DMS114 treated with DMSO at 0.1 percent for 48 hours (cell line): ENCODE results near the gene APOA1.

Experiments used
- DNase-seq: peaks from one replicate; lab custom pipeline; 2025; ENCODE audit not compliant: unreplicated experiment; lab: John Stamatoyannopoulos, UW

APOA1 gene

DNA sequence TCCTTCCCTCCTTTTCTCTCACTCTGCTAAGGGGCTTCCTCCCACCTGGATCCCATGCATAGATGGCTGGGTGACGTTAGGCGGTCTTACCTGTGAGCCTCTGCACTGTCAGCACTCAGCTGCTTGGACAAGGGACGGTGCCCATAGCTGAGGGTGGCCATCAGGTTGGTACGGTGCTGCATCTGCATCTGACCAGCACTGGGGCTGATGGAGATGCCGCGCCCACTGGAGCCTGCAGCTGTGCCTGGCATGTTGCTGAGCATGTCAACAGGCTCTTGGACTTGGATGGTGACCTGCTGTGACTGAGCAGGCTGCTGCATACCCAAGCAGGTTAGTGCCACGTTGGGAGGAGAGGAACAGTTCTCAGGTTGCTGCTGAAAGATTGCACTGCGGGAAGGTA is 21.8 kb upstream of the APOA1 start:
- DNase-seq, result no peak

DNA sequence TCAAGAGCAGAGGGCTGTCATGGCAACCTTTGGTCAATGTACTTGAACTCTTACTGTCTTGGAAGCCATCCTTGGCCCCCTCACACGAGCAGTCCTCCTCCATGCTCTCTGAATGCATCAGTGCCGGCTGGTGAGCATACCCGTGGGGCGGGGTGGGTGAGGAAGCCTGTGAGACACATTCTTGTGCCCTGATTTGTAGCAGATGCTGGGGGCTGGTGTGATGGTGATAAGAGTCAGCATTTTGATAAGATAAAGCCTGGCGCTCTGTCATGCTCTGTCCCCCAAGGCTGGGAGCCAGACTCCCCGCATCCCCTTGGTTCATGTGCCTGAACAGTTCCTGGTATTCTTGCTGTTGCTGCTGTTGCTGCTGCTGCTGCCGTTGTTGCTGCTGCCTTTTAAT is 20.5 kb upstream of the APOA1 start:
- no peak for DNase-seq

DNA sequence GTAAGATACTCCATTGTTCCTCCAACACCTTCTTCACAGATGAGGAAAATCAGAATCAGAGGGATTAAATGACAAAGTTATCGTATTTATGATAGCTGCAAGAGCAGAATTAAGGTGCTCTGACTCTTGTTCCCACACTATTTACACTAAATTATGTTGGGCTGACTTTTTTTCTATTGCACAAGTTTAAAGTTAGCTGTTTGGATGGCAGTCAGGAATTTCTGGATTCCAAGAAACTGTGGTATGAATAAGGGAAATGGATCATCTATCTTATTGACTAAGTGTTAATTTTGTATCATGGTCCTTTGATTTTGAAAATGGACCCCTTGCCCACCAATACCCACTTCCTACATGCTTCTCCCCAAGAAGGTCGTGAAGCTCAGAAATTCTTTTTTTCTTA is 19.9 kb upstream of the APOA1 start:
- no peak for DNase-seq

DNA sequence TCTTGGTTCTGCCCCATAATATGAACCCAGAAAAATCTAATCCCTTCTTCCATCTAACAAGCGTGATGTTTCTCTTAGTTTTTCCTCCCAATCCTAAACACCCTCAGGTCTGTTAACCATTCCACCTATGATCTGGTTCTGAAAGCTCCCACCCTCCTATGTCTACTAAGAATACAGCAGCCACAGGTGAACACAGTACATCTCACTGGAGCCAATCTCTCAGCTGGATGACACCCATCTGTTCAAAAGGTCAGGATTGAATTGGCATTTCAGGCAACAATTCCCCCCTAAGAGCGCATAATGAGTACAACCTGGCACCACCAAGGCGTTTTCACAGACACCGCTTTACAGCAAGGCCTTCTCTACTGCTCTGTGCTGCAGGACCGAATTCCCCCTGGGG is 19.0 kb upstream of the APOA1 start:
- DNase-seq, result no peak

DNA sequence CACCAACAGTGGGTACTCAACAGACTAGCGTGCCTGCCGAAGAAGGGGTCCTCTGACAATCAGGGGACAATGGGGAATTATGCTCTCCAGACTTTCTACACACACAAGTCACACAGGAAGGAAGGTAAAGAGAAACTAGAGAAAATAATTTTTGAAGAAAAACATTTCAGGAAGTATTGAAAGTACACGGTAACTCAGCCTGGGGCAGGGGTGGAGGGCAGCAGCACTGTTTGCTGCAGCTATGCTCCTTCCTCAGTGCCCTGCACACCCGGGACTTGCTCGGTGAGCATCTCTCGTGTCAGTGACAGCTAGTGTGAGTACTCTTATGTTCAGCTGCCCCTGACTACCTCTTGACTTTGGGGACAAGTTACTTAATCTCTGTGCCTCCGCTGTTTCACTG is 18.0 kb upstream of the APOA1 start:
- no peak for DNase-seq

DNA sequence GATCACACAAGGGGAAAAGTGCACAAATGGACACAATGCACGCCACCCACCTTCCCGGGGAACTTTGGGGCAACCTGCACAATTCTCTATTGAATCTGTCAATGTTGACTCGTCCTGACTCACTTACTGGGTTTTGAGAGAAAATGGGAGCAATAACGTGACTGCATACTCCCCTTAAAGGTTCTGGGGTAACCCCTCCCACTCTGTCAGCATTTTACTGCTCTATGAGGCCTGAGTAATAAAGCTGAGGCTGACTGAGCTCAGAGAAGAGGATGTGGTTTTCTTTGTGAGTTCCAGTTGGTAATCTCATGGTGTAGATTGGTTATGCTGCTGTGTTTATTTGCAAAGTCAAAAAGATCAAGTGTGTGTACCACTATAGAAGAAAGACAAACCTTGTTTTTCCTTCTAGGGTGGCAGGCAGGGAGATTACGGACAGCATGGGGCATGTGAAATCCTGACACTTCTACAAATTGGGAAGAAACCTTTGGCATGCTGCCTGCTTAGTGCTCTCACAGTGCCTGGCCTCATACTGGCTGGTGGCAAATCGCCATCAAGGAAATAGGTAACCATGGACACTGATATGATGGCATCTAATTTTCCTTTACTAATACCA is 16.1 kb upstream of the APOA1 start:
- DNase-seq, result no peak

DNA sequence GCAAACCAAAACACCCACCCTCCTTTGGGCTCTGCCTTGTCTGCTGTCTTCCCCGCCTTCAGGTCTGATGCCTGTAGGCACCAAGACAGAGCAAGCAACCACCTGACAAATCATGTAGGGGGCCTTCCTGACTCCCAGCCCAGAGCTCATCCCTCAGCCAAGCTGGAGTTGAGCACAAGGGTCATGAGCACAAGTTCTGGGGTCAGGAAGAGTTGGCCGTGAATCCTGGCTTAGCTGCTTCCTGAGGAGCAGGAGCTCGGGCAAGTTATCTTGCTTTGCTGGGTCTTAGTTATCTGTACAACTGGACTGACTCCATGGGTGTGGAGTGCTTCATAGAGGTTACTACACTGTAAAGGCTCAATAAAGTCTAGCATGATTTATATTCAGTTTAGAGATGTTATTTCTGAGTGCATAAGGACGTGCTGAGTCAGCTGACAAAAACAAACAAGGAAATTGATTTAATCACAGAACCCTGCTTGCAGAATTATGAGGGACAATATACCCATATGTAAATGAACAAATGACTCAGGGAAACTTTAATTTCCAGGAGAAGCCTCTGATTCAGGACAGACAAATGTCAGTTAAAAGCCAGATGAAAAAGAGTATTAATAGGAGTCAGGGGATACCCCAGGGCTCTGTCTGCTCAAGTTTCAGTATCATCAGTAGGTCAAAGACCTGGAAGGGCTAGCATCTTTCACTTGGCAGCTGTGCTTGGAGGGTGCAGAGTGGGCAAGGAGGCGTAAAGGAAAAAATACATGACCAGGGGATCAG is 15.0 kb upstream of the APOA1 start:
- DNase-seq, result no peak

DNA sequence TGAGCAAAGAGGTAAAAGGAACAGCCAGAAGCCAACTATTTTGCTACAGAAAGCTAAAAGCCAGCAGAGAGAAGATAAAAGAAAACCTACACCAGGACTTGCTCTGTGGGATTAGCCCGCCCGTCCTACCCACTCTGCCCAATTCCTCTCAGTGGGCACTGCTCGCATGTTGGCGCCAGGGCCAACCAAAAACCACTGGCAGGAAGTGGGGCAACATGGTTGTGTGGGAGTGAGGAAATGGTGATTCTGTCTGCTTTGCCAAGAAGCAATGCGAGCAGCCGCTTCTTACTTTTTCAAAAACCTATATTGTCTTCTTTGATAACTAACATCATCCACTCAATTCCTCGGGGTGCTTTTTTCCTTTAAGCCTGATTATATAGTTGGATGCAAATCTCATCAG is 14.2 kb upstream of the APOA1 start:
- DNase-seq, result no peak

DNA sequence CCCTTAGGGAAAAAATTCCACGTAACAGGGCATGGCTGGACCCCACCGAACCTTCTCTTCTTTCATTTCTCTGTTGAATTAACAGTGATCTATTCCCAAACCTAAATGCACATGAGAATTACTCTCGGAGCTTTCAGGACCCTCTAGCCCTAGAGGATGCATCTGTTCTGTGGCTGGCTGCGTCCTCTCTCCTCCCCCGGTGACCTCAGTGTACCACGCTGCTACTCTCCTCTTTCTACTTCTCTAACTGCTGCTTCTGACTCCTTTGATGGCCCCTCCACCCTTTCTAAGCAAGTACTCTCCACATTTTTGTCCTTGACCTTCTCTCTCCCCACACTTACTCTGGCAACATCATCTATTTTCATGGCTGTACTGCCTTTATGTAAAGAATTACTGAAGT is 12.1 kb upstream of the APOA1 start:
- no peak for DNase-seq

DNA sequence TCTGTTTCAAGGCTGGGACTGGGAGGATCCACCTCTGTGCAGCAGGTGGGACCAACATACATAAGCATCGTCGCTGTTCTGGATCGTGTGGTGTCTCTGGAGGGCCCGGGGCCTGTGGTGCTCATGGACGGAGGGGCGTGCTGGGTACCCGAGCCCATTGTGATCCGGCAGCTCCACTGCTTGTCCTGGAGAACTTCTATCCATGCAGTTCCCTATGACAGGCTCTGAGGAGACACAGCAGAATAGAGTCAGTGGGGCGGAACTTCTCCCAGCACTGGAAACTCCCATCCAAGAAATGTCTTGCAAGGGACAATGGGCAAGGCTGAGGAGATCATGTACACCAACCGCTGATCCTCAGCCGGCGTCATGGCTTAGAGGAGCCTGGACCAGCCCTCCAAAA is 11.6 kb upstream of the APOA1 start:
- no peak for DNase-seq

DNA sequence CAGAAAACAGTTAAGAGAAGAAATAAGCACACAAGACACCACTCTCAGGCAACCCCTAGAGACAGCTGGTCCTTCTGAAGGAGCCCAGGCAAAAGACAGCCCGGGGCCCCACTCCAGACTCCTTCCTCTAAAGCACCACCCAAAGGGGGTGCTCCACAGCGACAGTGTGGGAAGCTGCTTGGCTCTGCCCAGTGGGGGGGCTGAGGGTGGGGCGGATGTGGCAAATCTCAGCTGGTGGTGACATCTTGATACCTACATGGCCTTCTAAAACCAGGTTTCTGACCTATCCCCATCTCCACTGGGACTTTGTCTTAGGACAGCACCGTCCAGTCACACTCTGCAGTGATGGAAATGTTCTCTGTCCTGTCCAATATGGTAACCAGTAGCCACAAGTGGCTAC is 10.2 kb upstream of the APOA1 start:
- DNase-seq, result no peak

DNA sequence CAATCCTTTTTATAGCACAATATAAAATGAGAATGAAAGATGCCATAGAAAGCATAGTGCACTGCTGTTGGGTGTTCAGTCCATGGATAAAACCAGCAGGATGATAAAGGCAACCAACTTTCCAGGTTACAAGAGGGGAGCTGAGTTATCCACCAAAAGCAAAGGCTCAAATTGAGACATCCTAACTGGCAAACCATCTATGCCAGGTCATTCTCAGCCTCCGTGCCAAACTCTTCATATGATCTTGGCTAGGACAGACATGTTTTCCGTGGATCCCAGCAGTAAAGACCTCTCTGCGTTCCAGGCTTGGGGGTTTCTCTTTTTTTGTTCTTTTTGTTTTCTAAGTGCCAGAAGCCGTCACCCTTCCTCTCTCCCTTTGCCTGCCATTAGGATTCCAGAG is 7.3 kb upstream of the APOA1 start:
- DNase-seq, result no peak

DNA sequence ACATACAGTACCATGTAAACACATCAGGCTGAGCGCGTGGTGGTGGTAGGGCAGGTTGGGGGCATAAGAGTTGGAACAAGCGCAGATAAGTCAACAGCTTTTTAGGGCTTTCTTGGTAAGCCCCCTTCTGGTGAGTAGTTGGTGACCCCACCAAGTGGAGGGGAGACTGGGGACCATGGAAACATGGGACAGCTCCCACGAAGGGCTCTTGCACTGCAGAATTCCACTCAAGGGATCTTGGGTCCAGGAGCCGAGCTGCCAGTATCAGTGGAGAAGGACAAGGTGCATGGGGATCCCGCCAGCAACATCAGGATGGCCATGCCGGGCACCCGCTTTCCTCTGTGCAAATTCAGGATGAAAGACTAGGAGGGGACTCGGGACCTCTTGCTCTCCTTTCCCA is 6.2 kb upstream of the APOA1 start:
- DNase-seq, result no peak

DNA sequence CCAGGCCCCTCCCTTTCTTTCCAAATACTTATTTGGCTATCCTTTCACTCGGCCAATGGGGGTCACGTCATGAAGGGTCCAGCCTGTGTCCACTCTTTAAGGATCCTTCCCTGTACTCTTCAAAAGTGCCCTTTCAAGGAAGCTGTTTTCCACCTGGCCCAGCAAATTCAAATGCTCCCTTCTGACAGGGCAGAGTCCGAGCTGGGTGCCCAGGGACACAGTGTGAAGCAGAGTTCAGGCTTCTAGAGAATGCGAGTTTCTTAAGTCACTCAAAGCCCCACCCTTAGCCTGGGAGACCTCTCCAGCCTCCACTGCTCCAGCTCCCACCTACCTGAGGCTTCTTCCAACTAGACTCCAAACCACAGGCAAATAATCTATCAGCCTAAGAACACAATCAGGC is 5.5 kb upstream of the APOA1 start:
- DNase-seq, result no peak

DNA sequence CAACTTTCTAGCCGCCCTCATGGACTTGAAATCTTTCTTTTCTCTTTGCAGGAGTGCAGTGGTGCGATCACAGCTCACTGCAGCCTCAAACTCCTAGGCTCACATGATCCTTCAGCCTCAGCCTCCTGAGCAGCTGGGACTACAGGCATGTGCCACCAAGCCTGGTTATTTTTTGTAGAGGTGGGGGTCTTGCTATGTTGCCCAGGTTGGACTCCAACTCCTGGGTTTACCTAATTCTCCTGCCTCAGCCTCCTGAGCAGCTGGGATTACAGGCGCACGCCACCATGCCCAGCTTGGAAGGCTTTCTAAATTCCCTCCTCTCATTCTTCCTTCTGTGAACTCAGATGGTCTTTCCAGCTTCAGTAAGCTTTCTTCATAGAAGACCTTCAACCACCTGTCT is 4.7 kb upstream of the APOA1 start:
- DNase-seq, result no peak

DNA sequence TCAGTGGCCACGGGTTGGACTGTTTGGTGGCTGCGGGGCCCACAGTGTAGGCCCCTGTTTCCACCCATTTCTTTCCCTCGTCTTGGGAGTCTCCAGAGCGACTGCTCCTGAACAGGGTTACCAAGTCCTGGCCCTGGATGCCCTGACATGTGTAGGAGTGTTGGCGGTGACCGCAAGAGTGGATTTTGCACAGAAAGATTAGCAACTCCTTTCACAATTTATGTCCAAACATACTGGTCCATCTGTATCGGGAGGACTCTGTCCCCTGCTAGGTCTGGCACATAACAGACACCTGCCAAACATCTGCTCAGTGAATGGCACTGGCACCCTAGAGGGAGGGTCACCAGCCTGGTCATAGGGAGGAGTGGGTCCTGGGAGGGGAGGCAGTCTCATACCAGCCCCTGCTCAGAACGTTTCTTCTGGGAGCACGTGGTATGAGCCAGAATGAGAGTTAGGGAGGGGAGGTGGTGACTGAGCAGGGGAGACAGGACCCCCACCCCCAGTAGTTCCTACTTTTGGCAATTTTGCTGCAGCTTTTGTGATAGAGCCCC is 3.4 kb upstream of the APOA1 start:
- DNase-seq, result no peak

DNA sequence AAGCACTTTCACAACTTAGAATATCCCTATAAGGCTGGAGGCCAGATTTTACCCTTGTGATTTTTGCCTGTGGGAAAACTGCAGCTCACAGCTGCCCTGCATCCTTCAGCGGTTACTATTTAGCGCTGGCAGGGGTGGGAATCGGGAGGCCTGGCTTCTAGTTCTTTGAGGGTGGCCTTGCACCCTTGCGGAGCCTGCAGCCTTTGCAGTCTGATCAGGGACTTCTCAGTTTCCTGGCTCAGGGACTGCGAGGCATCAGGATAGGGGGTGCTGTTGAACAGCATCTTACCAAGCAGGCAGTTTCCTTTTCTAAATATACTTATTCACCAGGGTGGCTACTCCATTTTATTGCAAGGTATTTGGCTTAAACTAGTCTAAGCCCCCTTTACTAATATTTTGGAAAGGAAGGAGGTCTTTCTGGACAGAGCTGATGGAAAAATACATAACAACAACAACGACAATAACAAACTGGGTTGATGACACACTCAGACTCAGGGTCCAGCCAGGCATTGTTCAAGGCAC is 2.9 kb upstream of the APOA1 start:
- DNase-seq, result no peak

DNA sequence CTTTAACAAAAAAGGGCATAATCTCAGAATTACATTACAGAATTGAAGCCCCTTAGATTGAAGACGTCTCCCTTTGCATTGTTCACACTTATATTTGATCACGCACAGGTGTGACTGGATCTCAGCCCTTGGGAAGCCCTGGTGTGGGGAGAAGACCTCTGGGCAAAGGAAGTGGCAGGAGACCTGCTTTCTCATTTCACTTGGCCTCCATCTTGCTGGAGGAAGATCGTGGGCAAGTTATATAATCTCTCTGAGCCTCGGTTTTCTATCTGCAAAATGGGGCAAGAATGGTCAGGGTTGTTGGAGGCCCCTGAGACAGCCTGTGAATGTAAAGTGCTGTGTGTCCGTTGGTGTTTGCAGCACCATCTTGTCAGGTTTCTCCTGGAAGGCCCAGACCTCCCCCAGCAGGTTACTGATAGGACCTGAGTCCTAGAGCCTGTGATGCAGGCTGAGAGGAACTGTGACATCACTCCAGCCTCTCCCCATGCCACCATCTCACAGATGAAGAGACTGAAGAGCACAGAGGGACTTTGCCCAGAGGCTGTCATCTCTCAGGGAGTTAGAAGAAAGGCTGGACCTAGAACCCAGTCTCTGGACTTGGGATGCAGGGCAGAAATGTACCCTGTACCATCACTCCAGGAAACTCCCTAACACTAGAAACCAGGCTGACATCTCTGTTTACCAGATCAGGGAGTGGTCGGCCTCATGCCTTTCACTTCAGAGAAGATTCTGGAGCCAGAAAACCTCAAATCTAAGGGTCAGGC is 1.1 kb upstream of the APOA1 start:
- no peak for DNase-seq

DNA sequence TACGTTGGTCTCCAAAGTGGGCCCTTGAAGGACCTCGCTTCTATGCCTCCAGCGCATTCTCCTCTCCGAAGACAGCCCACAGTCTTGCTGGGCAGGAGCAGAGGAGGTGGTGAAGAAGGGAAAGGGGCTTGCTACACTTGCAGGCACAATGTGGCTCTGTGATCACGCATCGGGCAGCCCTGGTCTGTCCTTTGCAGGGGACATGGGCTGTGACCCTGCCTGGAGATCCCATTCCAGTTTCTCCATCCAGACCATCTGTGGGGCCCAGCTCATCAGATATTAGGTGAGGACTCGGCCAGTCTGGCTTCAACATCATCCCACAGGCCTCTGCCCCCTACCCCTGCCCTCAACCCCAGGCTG is 810 bp downstream of the APOA1 start:
- no peak for DNase-seq

DNA sequence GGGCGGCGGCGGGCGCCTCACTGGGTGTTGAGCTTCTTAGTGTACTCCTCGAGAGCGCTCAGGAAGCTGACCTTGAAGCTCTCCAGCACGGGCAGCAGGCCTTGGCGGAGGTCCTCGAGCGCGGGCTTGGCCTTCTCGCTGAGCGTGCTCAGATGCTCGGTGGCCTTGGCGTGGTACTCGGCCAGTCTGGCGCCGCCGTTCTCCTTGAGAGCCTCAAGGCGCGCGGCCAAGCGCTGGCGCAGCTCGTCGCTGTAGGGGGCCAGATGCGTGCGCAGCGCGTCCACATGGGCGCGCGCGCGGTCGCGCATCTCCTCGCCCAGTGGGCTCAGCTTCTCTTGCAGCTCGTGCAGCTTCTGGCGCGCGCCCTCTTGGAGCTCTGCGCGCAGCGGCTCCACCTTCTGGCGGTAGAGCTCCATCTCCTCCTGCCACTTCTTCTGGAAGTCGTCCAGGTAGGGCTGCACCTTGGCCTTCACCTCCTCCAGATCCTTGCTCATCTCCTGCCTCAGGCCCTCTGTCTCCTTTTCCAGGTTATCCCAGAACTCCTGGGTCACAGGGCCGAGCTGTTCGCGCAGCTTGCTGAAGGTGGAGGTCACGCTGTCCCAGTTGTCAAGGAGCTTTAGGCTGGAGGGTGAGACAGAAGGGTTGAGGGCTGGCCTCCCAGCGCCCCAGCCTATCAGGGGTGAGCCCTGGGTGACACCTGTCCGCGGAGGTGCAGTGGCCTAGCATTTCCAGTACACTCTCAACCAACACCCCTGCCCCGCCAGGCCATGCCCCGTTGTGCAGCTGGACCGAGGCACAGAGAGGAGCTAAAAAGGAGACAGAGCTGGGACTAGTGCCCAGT is 1.4 kb downstream of the APOA1 start:
- peak; percentile 60 for DNase-seq
